Skin epidermis (tissue), 12 donors: Measurements from ENCODE around the gene IMMP2L.
"Not testable (repeated sequence)": the region's sequence is repeated elsewhere in the genome, so short reads cannot be mapped to it uniquely, and the experiment has no call there.

Source experiments
- H3K27ac ChIP-seq, 21 experiments: fragments of 200-600 bp; sonication (generic) in 11 of 21; one replicate each; pipeline ENCODE4 v1.5.0; 2020; ENCODE audit warnings: mild to moderate bottlenecking in 3 of 21, inconsistent platforms in 2 of 21, moderate library complexity in 2 of 21
- H3K4me3 ChIP-seq, 7 experiments: fragments of 200-600 bp; sonication (generic) in 2 of 7; one replicate each; pipeline ENCODE4 v1.5.0; 2020; ENCODE audit warnings: inconsistent platforms in 2 of 7, mild to moderate bottlenecking in 2 of 7, moderate library complexity in 1 of 7

IMMP2L gene

DNA sequence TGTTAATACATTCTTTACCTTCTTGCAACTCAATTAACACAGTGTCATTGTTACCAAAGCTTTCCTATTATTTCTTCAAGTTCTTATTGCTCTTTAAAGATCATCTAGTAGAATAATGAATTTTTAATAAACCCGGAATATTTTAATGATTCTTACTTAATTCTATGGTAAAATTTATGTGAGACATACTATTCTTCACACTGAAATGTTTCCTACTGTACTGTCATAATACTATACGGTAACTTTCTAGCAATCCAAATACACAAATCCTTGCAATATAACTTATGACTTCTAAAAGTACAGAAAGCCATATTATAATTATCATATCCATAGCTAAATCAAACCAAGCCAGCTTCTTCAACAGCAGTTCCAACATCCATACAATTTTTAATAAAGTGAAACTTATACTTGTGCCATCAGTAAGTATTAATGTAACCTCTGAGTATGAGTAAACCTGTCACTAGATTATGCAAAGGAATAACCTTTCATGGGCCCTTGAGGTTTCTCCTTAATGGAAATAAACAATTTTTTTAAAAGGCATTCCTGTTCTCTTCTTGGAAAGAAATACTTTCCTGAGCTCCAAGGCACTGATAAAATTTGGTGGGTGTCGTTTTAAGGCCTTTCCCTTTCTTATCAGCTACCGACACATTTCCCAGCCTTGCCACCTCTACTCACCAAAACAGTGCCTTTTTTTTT is 87.4 kb downstream of the IMMP2L start:
- Histone ChIP-seq H3K27ac (no peak overlapping the region), H3K4me3 (no peak overlapping the region)

DNA sequence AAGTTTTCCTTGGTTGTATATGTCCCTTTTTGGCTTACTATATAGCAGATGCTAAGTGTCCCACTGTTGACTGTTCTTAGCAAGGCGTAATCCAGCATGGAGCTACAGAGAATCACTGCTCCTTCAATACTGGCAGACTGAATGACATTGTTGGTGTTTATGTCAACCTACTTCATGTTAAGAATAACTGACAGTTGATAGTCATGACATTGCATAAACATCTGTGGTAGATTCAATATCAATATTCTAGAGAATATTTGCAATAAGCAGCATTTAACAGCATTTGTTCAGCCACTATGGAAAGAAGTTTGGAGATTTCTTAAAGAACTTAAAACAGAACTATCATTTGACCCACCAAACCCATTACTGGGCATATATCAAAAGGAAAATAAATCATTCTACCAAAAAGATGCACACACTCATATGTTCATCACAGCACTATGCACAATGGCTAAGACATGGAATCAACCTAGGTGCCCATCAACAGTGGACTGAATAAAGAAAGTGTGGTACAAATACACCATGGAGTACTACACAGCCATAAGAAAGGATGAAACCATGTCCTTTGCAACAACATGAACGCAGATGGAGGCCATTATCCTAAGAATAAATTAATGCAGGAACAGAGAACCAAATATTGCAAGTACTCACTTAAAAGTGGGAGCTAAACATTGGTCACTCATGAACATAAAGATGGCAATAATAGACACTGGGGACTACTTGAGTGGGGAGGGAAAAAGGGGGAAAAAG is 88.7 kb downstream of the IMMP2L start:
- Histone ChIP-seq H3K27ac (no peak overlapping the region), H3K4me3 (no peak overlapping the region)

DNA sequence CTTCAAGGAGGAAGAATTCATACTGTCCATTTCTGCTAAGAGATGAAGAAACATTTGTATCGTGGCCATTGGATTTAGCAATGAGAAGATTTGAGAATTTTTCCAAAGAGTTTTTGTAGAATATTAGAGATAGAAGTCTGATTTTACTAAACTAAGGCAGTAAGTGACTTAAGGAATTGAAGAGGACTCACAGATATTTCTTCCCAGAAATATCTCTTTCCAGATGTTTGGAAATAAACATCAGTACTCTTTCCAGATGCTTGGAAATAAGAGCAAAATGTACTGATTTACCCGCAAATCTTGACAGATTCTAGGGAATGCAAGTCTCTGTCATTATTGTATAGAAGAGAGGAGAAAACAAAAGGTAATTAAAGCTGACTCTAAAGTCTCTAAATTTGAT is 91.3 kb downstream of the IMMP2L start:
- H3K4me3 ChIP-seq, result no peak overlapping the region
- no peak overlapping the region for H3K27ac ChIP-seq

DNA sequence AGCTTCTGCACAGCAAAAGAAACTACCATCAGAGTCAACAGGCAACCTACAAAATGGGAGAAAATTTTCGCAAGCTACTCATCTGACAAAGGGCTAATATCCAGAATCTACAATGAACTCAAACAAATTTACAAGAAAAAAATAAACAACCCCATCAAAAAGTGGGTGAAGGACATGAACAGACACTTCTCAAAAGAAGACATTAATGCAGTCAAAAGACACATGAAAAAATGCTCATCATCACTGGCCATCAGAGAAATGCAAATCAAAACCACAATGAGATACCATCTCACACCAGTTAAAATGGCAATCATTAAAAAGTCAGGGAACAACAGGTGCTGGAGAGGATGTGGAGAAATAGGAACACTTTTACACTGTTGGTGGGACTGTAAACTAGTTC is 92.4 kb downstream of the IMMP2L start:
- H3K27ac ChIP-seq, H3K4me3 ChIP-seq: not testable (repeated sequence)

DNA sequence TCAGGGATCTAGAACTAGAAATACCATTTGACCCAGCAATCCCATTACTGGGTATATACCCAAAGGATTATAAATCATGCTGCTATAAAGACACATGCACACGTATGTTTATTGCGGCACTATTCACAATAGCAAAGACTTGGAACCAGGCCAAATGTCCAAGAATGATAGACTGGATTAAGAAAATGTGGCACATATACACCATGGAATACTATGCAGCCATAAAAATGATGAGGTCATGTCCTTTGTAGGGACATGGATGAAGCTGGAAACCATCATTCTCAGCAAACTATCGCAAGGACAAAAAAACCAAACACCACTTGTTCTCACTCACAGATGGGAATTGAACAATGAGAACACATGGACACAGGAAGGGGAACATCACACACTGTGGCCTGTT is 96.5 kb downstream of the IMMP2L start:
- not testable (repeated sequence) for H3K4me3 ChIP-seq, H3K27ac ChIP-seq

DNA sequence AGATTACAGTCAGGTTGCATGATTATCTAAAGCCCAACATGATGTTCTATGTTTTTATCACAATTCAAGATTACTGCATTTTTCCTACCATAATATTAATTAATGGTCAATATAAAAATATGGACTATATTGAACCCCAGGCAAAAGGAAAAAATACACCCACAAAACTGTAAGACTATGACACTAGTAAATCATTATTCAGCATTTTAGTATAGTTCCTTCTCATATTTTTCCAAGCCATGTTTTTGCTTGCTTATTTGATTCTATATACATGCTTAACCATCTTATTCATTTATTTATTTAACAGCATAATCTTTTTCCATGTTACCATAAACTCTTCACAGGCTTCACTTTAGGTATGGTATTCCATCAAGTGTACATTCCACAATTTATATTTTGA is 101.6 kb downstream of the IMMP2L start:
- Histone ChIP-seq H3K4me3 (no peak overlapping the region), H3K27ac (no peak overlapping the region)

DNA sequence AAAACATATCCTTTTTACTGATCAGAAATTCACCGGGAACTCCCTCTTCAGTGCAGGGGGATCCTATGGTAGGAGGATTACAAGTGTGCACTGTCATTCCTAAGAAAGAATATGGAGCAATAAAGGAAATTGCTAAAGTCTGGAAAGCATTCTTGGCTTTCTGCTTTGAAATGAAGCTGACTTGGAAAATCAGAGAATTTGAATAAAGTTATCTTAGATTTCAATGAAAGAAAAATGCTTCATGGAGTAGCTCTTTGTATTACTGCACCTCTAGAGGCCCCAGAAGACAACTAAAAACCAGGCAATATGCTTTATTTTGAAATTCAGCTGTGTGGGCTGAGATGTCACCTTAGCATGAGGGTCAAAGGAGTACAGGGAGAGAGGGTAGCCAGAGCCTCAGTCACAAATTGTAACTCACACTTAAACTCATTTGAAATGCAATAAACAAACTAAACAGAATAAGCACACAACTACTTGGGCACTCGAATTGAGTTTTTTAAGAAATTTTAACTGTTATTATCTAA is 102.5 kb downstream of the IMMP2L start:
- no peak overlapping the region for H3K27ac ChIP-seq
- H3K4me3 ChIP-seq, result no peak overlapping the region

DNA sequence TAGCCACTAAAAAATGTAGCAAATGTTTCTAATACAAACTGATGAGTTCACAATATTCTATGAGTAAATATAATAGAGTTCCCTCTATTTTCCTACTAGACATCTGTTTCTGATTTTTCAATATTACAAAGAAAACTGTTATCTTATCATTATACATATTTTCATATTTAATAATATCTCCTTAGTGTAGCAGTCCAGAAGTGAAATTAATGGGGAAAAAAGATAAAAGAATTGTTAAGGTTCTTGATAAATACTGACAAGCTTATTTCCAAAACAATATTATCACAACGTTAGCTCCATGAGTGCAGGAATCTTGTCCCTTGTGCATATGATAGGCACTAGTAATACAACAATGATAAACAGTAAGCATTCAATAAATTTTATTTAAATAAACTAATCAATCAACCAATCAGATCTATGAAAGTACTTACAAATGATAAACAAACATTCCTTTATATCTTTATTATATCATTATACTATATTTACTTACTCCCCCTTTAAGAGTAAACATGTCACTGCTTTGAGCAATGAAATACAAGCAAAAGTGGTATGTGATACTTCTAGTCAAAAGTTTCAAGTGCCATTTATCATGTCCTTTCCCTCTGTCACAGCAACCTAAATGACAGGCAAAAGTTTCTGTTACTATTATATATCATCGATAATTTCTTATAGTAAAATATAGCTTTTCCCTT is 103.1 kb downstream of the IMMP2L start:
- Histone ChIP-seq H3K4me3 (no peak overlapping the region), H3K27ac (no peak overlapping the region)

DNA sequence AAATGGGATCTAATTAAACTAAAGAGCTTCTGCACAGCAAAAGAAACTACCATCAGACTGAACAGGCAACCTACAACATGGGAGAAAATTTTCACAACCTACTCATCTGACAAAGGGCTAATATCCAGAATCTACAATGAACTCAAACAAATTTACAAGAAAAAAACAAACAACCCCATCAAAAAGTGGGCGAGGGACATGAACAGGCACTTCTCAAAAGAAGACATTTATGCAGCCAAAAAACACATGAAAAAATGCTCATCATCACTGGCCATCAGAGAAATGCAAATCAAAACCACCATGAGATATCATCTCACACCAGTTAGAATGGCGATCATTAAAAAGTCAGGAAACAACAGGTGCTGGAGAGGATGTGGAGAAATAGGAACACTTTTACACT is 111.6 kb downstream of the IMMP2L start:
- not testable (repeated sequence) for H3K4me3 ChIP-seq, H3K27ac ChIP-seq

DNA sequence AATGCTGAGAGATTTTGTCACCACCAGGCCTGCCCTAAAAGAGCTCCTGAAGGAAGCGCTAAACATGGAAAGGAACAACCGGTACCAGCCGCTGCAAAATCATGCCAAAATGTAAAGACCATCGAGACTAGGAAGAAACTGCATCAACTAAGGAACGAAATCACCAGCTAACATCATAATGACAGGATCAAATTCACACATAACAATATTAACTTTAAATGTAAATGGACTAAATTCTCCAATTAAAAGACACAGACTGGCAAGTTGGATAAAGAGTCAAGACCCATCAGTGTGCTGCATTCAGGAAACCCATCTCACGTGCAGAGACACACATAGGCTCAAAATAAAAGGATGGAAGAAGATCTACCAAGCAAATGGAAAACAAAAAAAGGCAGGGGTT is 114.8 kb downstream of the IMMP2L start:
- not testable (repeated sequence) for H3K27ac ChIP-seq, H3K4me3 ChIP-seq

DNA sequence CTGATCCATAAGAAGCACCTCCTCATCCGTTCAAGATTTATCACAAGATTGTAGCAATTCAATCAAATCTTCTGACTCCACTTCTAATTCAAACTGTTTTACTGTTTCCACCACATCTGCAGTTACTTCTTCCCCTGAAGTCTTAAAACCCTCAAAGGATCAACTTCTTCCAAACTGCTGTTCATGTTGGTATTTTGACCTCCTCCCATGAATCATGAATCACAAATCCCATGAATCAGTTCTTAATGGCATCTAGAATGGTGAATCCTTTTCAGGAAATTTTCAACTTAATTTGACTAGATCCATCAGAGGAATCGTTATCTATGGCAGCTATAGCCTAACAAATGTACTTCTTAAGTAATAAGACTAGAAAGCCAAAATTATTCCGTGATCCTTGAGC is 122.3 kb downstream of the IMMP2L start:
- Histone ChIP-seq H3K4me3 (no peak overlapping the region), H3K27ac (no peak overlapping the region)

DNA sequence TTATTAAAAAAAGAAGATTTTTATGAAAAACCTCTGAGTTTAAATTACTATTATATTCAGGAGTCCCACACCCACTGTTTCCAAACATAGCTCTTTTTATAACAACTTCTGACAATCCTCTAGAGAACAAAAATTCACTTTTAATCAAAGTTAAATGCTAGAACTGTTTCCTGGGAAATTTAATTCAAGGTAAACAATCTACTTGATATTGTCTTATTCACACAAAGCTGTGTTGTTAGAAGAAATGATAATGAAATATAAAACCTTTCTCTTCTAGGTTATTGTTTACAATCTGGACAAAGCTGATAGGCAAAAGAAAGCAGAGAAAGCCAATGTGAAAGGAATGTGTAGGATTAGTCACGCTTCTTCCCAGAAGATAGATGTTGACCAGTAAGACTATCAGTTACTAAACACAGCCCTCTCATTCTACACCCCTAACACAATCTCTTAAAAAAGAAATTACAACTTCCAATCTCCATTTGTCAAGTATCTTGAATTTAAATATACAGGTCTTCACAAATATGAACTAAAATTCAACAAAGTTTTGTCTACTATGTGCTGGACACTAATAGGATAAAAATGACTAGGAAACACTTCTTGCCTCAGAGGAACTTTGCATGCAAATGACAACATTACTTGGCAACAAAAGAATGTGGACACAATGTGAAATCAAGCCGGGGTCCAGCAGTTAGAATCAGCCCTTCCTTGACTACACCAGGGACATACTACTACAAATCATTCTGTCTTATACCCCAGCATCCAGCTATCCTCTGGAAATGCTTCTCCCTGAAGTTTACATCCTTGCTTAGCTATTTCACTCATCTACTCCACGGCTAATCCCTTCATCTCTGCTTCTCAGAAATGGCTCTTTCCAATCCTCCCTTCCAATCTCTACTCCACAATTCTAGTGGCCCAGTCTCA is 123.7 kb downstream of the IMMP2L start:
- H3K4me3 ChIP-seq, result no peak overlapping the region
- no peak overlapping the region for H3K27ac ChIP-seq

DNA sequence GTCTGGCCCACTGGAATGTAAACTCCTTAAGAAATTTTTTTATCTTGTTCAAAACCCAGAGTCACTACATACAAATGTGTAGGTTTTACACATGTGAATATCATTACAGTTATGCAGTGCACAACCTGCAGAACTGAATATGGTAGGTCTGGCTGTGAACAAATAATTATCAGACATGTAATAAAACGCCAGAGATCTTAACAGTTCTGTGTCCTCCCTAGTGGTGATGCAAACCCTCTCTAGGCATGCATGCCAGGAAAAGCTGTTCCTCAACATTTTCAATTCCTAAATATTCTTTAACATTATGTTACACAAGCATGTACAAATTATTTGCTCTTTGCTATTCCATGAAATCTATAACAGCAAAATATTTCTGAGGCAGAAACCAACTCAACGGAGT is 124.6 kb downstream of the IMMP2L start:
- H3K4me3 ChIP-seq, result no peak overlapping the region
- H3K27ac ChIP-seq, result no peak overlapping the region

DNA sequence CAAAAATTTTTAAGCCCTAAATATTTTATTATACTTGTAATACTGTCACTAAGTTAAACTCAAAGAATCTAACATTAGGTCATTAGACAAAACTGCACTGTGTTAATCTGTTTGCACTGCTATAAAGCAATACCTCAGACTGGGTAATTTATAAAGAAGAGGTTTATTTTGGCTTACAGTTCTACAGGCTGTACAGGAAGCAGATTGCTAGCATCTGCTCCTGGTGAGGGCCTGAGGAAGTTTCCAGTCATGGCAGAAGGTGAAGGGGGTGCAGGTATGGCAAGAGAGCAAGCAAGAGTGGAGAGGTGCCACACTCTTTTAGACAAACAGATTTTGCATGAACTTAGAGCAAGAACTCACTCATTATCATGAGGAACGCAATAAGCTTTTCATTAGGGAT is 125.7 kb downstream of the IMMP2L start:
- Histone ChIP-seq H3K4me3 (no peak overlapping the region), H3K27ac (no peak overlapping the region)

DNA sequence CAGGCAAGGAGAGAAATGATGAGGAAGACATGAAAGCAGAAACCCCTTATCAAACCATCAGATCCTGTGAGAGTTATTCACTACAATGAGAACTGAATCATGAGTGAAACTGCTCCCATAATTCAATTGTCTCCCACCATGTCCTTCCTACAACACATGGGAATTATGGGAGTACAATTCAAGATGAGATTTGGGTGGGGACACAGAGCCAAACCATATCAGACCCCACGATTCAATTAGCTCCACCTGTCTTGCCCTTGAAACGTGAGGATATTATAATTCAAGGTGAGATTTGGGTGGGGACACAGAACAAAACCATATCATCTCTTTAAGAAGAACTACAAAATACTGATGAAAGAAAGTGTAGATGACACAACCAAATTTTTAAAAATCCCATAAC is 128.9 kb downstream of the IMMP2L start:
- H3K27ac ChIP-seq, result no peak overlapping the region
- H3K4me3 ChIP-seq, result no peak overlapping the region

DNA sequence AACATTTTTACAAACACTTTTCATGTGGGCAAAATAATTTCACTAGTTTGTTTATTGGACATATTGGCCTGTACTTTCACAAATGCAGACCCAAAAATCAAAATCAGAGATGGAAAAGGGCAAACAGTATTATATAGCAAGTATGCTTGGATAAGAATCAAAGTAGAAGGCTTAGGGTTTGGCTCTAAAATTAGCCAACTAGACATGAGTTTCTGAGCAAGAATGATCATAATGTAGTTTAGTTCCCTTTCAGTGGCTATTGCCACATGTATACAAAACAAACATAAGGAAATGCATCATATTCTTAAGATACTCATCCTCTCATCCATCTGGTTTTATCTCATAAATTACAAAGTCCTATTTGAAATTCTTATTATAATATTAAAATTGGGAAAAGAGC is 132.5 kb downstream of the IMMP2L start:
- no peak overlapping the region for H3K4me3 ChIP-seq

DNA sequence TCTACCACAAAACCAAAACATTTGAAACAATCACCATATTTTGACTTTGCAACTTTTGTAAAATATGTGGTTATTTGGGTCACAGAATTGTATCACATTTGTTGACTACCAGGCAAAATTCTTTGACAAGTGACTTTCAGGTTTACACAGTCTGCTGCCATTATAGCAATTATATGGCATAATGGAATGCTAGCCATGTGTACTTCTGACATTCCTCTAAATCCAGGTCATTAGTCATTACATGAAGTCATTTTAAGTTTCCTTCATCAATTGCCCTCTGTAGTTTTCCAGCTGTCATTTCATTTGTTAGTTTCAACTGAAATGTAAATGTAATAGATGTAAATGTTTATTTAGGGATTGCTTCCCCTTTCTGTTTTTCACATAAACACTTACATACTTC is 137.5 kb downstream of the IMMP2L start:
- Histone ChIP-seq H3K4me3 (no peak overlapping the region), H3K27ac (no peak overlapping the region)

More for the DNA sequence above, 132.5 kb downstream of the IMMP2L start:
- H3K27ac ChIP-seq, result no peak overlapping the region

DNA sequence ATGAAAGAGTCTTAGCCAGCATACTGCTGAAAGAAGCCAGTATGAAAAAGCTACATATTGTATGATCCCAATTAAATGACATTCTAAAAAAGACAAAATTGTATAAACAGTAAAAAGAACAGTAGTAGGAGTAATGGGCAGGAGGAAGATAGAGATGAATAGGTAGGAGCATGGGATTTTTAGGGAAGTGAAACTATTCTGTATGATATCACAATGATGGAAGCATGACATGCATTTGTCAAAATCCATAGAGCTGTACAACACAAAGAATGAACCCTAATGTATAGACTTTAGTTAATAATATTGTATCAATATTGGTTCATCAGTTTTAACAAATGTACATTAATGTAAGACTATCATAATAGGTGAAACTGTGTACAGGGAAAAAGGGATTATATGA is 147.9 kb downstream of the IMMP2L start:
- H3K4me3 ChIP-seq, result no peak overlapping the region
- H3K27ac ChIP-seq, result no peak overlapping the region

DNA sequence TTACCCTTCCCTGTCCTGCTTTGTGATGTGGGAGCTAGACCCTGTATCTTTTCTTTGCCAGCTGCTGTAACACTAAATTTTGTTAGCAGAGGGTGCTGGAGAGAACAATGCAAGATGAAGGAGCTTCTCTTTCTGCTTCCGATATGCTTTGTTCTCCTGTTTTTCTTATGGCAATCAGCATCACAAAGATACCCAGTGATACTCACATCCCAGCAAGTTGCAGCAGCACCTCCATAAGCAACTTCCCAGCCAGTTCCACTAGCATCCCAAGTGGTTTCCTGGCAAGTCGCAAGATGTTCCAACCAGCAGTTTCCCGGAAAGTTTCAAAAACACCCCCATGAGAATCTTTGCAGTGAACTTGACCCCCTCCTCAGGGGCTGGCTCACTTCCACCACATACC is 148.6 kb downstream of the IMMP2L start:
- no peak overlapping the region for H3K27ac ChIP-seq
- no peak overlapping the region for H3K4me3 ChIP-seq

DNA sequence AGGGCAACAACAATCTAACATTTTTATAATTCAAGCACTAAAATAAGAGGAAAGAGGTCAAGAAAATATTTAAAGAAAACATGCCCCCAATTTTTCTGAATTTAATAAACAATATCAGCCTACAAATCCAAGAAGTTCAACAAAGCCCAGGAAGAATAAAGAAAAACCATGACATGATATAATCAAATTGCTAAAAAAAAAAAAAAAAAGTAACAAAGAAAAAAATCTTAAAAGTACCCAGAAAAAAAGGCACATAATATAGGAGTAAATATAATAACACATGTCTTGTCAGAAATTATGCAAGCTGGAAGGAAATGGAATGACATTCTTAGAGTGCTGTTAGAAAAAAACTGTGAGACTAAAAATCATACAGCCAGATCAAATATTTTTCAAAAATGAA is 151.4 kb downstream of the IMMP2L start:
- Histone ChIP-seq H3K27ac (no peak overlapping the region), H3K4me3 (no peak overlapping the region)
